ENCODE measurements around the gene OR2V1.
"Not testable (repeated sequence)": the region's sequence is repeated elsewhere in the genome, so short reads cannot be mapped to it uniquely, and the experiment has no call there.

OR2V1 gene

GRCh38 chr5:181098762-181099601 is 32.0 kb downstream of the OR2V1 start:
- Mint-ChIP-seq H3K27ac (no peak overlapping the region), H3K4me3 (no peak overlapping the region), H3K9me3 (no peaks in the 10 kb centered on the region), H3K4me1 (ENCODE audit: low read depth) (peaks cover 2% of the 10 kb centered on the region), H3K27me3 (peaks cover 40% of the 10 kb centered on the region), H3K36me3 (ENCODE audit: low read depth) (no peaks in the 10 kb centered on the region)
- intact Hi-C loops (cut with micrococcal nuclease), result no loop called here

- H3K9me3 Mint-ChIP-seq; H3K36me3 Mint-ChIP-seq (ENCODE audit: low read depth); intact Hi-C loops (cut with micrococcal nuclease); H3K4me3 Mint-ChIP-seq; H3K4me1 Mint-ChIP-seq (ENCODE audit: low read depth); H3K27ac Mint-ChIP-seq: not testable (repeated sequence)
- peaks cover 43% of the 10 kb centered on the region for H3K27me3 Mint-ChIP-seq
Observed at GRCh38 chr5:181097759-181098491, 33.0 kb downstream of the OR2V1 start.

DNA sequence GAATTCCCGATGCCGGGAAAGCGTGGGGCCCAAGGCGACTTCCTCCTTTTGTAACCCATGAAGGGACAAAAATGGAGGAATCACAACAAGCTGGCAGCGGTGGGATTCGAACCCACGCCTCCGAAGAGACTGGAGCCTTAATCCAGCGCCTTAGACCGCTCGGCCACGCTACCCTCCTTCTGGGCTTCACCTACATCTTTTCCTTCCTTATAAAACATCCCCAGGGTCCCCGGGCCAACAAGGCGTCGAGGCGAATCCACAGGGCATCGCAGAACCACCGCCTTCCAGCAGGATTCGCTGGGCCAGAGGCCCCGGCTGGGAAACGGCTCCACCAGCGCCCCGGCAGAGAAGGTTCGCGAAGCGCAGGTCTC is 33.6 kb downstream of the OR2V1 start:
- intact Hi-C loops (cut with micrococcal nuclease); H3K36me3 Mint-ChIP-seq (ENCODE audit: low read depth); H3K27ac Mint-ChIP-seq; H3K4me1 Mint-ChIP-seq (ENCODE audit: low read depth); H3K9me3 Mint-ChIP-seq; H3K4me3 Mint-ChIP-seq: not testable (repeated sequence)
- H3K27me3 Mint-ChIP-seq, result peaks cover 46% of the 10 kb centered on the region

DNA sequence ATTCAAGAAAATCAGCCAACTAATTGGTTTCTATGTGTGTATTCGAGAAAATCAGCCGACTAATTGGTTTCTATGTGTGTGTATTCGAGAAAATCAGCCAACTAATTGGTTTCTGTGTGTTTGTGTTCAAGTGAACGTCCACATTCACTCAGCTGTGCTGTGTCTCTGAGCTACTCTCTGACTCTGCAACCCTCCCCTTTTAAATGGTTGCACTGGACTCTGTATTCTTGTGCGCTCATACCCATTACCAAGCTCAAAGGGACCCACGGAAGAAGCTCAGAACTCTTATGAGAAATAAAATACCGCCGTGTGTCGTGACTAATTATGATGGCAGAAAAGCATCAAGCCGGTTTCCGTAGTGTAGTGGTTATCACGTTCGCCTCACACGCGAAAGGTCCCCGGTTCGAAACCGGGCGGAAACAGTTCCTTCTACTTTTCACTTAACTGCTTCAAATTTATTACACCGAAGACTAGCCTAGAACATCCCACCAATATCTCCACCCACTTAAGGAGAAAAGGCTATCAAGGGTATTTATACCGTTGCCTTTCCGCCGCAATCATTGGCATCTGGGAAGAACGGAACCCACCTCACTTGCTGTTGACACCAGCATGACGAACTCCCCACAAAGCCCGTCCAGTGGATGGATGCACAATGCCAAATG is 34.1 kb downstream of the OR2V1 start:
- H3K27ac Mint-ChIP-seq; H3K4me1 Mint-ChIP-seq (ENCODE audit: low read depth); H3K9me3 Mint-ChIP-seq; intact Hi-C loops (cut with micrococcal nuclease); H3K36me3 Mint-ChIP-seq (ENCODE audit: low read depth); H3K4me3 Mint-ChIP-seq: not testable (repeated sequence)
- peaks cover 47% of the 10 kb centered on the region for H3K27me3 Mint-ChIP-seq

DNA sequence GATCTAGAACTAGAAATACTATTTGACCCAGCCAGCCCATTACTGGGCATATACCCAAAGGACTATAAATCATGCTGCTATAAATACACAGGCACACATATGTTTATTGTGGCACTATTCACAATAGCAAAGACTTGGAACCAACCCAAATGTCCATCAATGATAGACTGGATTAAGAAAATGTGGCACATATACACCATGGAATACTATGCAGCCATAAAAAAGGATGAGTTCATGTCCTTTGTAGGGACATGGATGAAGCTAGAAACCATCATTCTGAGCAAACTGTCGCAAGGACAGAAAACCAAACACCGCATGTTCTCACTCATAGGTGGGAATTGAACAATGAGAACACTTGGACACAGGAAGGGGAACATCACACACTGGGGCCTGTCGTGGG is 35.8 kb downstream of the OR2V1 start:
- intact Hi-C loops (cut with micrococcal nuclease); H3K9me3 Mint-ChIP-seq; H3K4me3 Mint-ChIP-seq; H3K27ac Mint-ChIP-seq; H3K36me3 Mint-ChIP-seq (ENCODE audit: low read depth); H3K4me1 Mint-ChIP-seq (ENCODE audit: low read depth): not testable (repeated sequence)
- H3K27me3 Mint-ChIP-seq, result peaks cover 42% of the 10 kb centered on the region

DNA sequence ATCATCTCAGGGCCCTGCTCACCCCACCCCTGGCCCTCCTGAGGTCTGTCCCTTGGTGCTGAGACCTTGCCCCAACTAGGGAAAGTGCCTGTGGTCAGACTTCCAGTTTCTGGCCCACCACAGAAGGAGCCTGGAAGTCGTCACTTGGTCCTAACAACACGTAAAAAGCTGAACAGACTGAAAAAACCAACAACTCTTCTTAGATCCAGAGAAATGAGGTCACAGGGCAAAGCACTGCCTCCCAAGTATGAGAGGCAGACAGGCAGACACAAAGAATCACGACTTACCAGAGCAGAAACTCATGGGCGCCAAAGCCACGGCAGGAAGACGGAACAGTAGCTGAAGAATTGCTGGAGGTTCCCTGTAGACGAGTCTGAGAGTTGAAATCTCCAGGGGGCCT is 38.5 kb downstream of the OR2V1 start:
- Mint-ChIP-seq H3K4me1 (ENCODE audit: low read depth) (peaks cover 1% of the 10 kb centered on the region), H3K9me3 (no peaks in the 10 kb centered on the region), H3K27ac (no peak overlapping the region), H3K36me3 (ENCODE audit: low read depth) (no peaks in the 10 kb centered on the region), H3K27me3 (peaks cover 28% of the 10 kb centered on the region), H3K4me3 (no peak overlapping the region)
- intact Hi-C loops (cut with micrococcal nuclease), result no loop called here

GRCh38 chr5:181088289-181088688 is 42.7 kb downstream of the OR2V1 start:
- Mint-ChIP-seq H3K4me3 (no peak overlapping the region), H3K27me3 (peaks cover 44% of the 10 kb centered on the region), H3K4me1 (ENCODE audit: low read depth) (peaks cover 5% of the 10 kb centered on the region), H3K36me3 (ENCODE audit: low read depth) (no peaks in the 10 kb centered on the region), H3K9me3 (no peaks in the 10 kb centered on the region), H3K27ac (no peak overlapping the region)
- intact Hi-C loops (cut with micrococcal nuclease), result no loop called here

DNA sequence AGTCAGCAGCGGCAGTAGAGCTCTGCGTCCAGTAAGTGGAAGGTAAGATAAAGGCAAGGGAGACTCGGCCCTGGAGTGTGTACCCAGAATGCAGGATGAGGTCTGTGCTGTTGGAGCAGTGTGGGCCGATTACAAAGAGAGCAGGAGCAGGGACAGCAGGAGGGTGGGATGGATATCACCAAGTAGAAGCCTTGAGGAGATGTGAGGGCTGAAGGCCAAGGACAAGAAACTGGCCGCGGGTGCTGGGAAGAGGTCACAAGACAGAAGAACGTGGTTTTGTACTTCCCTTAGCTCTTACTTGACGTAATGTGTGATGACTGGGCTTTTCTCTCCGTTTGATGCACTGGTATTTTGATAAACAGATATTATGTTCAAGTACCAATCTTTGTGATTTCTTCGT is 43.7 kb downstream of the OR2V1 start:
- Mint-ChIP-seq H3K4me3 (no peak overlapping the region), H3K27me3 (peaks cover 43% of the 10 kb centered on the region), H3K4me1 (ENCODE audit: low read depth) (peaks cover 5% of the 10 kb centered on the region), H3K9me3 (no peaks in the 10 kb centered on the region), H3K36me3 (ENCODE audit: low read depth) (no peaks in the 10 kb centered on the region), H3K27ac (no peak overlapping the region)
- intact Hi-C loops (cut with micrococcal nuclease), result no loop called here

GRCh38 chr5:181086884-181087205 is 44.1 kb downstream of the OR2V1 start:
- Mint-ChIP-seq H3K9me3 (no peaks in the 10 kb centered on the region), H3K36me3 (ENCODE audit: low read depth) (no peaks in the 10 kb centered on the region), H3K27me3 (peaks cover 45% of the 10 kb centered on the region), H3K4me3 (no peak overlapping the region), H3K27ac (no peak overlapping the region), H3K4me1 (ENCODE audit: low read depth) (peaks cover 5% of the 10 kb centered on the region)
- intact Hi-C loops (cut with micrococcal nuclease), result no loop called here

DNA sequence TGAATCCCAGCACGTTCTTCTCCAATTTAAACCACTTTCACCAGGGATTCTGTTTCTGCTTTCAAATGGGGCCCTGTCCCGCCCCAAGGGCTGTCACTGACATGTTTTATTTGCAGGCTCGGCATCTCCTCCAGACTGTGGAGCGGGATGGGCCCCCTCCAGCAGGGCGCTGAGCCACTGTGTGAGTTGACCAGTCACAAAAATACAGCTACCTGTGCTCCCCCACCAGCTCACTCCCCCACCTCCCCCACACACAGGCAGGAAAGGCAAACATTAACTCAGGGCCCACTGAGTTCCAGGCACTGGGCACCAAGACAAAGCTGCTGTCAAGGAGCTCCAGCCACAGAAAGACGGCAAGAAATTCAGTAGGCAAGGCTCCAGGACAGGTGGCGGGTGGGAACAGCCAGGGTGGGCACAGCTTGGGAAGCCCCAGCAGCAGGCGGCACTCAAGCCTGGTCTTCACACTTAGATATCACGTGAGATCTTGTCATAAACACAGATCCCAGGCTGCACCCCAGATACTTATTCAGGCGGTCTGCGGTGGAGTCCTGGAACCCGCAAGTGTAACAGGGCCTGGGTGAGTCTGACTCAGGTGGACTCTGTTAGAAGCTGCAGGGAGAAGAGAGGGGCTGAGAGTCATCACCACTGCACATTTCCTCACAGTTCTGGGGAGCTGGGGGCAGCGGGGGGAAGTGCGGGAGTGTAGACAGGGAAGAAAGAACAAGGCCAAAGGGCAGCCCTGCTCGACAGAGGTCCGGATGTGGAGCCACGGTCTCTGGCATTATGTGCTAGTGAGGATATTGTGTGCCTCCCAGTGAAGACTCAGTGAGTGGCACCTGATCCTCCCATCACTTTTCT is 44.7 kb downstream of the OR2V1 start:
- Mint-ChIP-seq H3K27ac (no peak overlapping the region), H3K27me3 (peaks cover 45% of the 10 kb centered on the region), H3K4me1 (ENCODE audit: low read depth) (peaks cover 5% of the 10 kb centered on the region), H3K4me3 (no peak overlapping the region), H3K36me3 (ENCODE audit: low read depth) (no peaks in the 10 kb centered on the region), H3K9me3 (no peaks in the 10 kb centered on the region)
- intact Hi-C loops (cut with micrococcal nuclease), result no loop called here

- Mint-ChIP-seq H3K27ac (no peak overlapping the region), H3K4me1 (ENCODE audit: low read depth) (peaks cover 5% of the 10 kb centered on the region), H3K9me3 (no peaks in the 10 kb centered on the region), H3K27me3 (peaks cover 52% of the 10 kb centered on the region), H3K36me3 (ENCODE audit: low read depth) (no peaks in the 10 kb centered on the region), H3K4me3 (no peak overlapping the region)
- intact Hi-C loops (cut with micrococcal nuclease), result no loop called here
Observed at GRCh38 chr5:181084621-181085195, 46.3 kb downstream of the OR2V1 start.

DNA sequence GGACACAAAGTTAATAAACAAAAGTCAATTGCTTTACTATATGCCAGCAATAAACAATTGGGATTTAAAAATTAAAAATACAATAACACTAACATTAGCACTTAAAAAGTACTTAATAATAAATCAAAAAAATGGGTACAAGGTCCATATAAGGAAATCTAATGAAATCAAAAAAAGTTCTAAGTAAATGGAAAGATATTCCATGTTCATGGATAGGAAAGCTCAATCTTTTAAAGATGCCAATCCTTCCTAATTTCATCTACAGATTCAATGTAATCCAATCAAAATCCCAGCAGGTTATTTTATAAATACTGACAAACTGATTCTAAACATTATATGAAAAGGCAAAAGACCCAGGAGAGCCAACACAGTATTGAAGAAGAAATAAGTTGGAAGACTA is 49.0 kb downstream of the OR2V1 start:
- Mint-ChIP-seq H3K9me3 (no peaks in the 10 kb centered on the region), H3K36me3 (ENCODE audit: low read depth) (no peaks in the 10 kb centered on the region), H3K4me1 (ENCODE audit: low read depth) (no peaks in the 10 kb centered on the region), H3K4me3 (no peak overlapping the region), H3K27me3 (peaks cover 60% of the 10 kb centered on the region), H3K27ac (no peak overlapping the region)
- intact Hi-C loops (cut with micrococcal nuclease), result no loop called here

- no peaks in the 10 kb centered on the region for H3K4me1 Mint-ChIP-seq (ENCODE audit: low read depth)
- peaks cover 41% of the 10 kb centered on the region for H3K27me3 Mint-ChIP-seq
- no peak overlapping the region for H3K4me3 Mint-ChIP-seq
- H3K9me3 Mint-ChIP-seq, result no peaks in the 10 kb centered on the region
- intact Hi-C loops (cut with micrococcal nuclease), result no loop called here
- H3K36me3 Mint-ChIP-seq (ENCODE audit: low read depth), result no peaks in the 10 kb centered on the region
- H3K27ac Mint-ChIP-seq, result no peak overlapping the region
Observed at GRCh38 chr5:181076920-181077319, 54.0 kb downstream of the OR2V1 start.
